Measurements from ENCODE around the gene GATD1.

DNA sequence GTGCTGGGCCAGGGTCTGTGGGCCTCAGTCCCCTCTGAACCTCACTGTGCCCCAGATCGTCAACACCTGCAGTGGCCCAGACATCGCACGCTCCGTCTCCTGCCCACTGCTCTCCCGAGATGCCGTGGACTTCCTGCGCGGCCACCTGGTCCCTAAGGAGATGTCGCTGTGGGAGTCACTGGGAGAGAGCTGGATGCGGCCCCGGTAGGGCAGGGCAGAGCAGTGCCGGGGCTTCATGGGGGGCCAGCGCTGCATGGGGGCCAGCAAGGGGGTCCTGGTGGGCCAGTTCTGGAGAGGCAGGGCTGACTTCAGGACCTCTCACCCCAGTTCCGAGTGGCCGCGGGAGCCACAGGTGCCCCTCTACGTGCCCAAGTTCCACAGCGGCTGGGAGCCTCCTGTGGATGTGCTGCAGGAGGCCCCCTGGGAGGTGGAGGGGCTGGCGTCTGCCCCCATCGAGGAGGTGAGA is 54.9 kb downstream of the GATD1 start:
- TF ChIP-seq GATA2 (IDR thresholded peaks at IDR 0.05; ENCODE audit: low read depth, low read length) (no peak), GATA3 (IDR thresholded peaks at IDR 0.05; ENCODE audit: low read depth, low read length) (no peak)

Data from SH-SY5Y (cell line).